Tibial nerve (tissue), 4 donors: Measurements from ENCODE around the gene BCAS3. TPM values are rescaled to one million over a fixed set of nuclear protein-coding genes. Genes with fewer than 3 reads are reported as not detected.
"Not testable (repeated sequence)": the region's sequence is repeated elsewhere in the genome, so short reads cannot be mapped to it uniquely, and the experiment has no call there.

ENCODE experiments used
- DNase-seq, 2 donors: peaks; one replicate each; pipeline ENCODE4 v3.0.0-alpha.2; 2019; ENCODE audit warnings: low spot score in 2 of 2
- H3K27ac ChIP-seq, 4 donors: fragments of 200-600 bp; sonication (generic) in 3 of 4; one replicate each; pipeline ENCODE4 v1.5.1; 2017 to 2019; ENCODE audit warnings: mild to moderate bottlenecking in 1 of 4
- H3K27me3 ChIP-seq, 2 donors: fragments of 200-600 bp; sonication (generic) in 1 of 2; one replicate each; pipeline versions ENCODE4 v1.5.1 to v1.6.0; 2017 to 2019
- H3K36me3 ChIP-seq, 3 donors: fragments of 200-600 bp; sonication (generic); one replicate each; pipeline ENCODE4 v1.5.1; 2018 to 2019
- H3K4me1 ChIP-seq, 4 donors: fragments of 200-600 bp; sonication (generic) in 3 of 4; one replicate each; pipeline ENCODE4 v1.5.1; 2017 to 2019
- H3K4me3 ChIP-seq, 4 donors: fragments of 200-600 bp; sonication (generic) in 3 of 4; one replicate each; pipeline ENCODE4 v1.5.1; 2017 to 2019; ENCODE audit warnings: mild to moderate bottlenecking in 1 of 4, moderate library complexity in 1 of 4
- H3K9me3 ChIP-seq, 4 donors: fragments of 200-600 bp; sonication (generic) in 3 of 4; one replicate each; pipeline ENCODE4 v1.5.1; 2017 to 2019
- EP300 ChIP-seq, 2 donors: sonication (generic); formaldehyde crosslinking; IDR thresholded peaks; one replicate each; pipeline ENCODE4 v1.6.1; 2017; ENCODE audit warnings: antibody characterized with exemption in 2 of 2, mild to moderate bottlenecking in 1 of 2
- POLR2A ChIP-seq, 2 donors: fragments of 450-650 bp; IDR thresholded peaks; one replicate each; pipeline ENCODE4 v1.6.1; 2017; ENCODE audit warnings: antibody characterized with exemption in 2 of 2, mild to moderate bottlenecking in 2 of 2, moderate library complexity in 2 of 2
- WGBS, 2 donors: methylation state at CpG; one replicate each; pipeline ENCODE4 v1.1.5; 2018; 5-methylcytosine and 5-hydroxymethylcytosine counted together
- total RNA-seq, 4 donors: library from RNA; depleted of rRNA; stranded (reverse); fragments of >200 nt; gene quantifications; one replicate each; pipeline ENCODE4 v1.1.0, GENCODE V29; 2016
- TF ChIP-seq, protein P1 (sequence below), 5 experiments: fragments of 200-600 bp in 3 of 5; fragments of 450-650 bp in 2 of 5; sonication (generic) in 3 of 5; IDR thresholded peaks; one replicate each; pipeline ENCODE4 v1.5.1; 2016 to 2019; ENCODE audit warnings: antibody characterized with exemption in 5 of 5, mild to moderate bottlenecking in 3 of 5, moderate library complexity in 2 of 5

BCAS3 gene
- total RNA-seq, 4 donors from 2014 or later, result 26.4 to 48.1 (median 44.8) TPM

- no peak overlapping the region for H3K4me3 ChIP-seq
- H3K36me3 ChIP-seq, result no peaks in the 10 kb centered on the region
- TF ChIP-seq POLR2A (IDR thresholded peaks at IDR 0.05) (no peak), EP300 (IDR thresholded peaks at IDR 0.05) (no peak)
- TF ChIP-seq, protein P1, sequence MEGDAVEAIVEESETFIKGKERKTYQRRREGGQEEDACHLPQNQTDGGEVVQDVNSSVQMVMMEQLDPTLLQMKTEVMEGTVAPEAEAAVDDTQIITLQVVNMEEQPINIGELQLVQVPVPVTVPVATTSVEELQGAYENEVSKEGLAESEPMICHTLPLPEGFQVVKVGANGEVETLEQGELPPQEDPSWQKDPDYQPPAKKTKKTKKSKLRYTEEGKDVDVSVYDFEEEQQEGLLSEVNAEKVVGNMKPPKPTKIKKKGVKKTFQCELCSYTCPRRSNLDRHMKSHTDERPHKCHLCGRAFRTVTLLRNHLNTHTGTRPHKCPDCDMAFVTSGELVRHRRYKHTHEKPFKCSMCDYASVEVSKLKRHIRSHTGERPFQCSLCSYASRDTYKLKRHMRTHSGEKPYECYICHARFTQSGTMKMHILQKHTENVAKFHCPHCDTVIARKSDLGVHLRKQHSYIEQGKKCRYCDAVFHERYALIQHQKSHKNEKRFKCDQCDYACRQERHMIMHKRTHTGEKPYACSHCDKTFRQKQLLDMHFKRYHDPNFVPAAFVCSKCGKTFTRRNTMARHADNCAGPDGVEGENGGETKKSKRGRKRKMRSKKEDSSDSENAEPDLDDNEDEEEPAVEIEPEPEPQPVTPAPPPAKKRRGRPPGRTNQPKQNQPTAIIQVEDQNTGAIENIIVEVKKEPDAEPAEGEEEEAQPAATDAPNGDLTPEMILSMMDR (IDR thresholded peaks at IDR 0.05), result no peak
- no peak overlapping the region for H3K27ac ChIP-seq
- DNase-seq, result no peak
- H3K27me3 ChIP-seq, result no peaks in the 10 kb centered on the region
- H3K4me1 ChIP-seq, result no peaks in the 10 kb centered on the region
- peaks cover 0 to 28% (median 3%) of the 10 kb centered on the region in 4 donors for H3K9me3 ChIP-seq
Observed at GRCh38 chr17:60970741-60971140, 293.1 kb downstream of the BCAS3 start.

- peak in 1 of 2 donors; percentile 9 for DNase-seq
- Histone ChIP-seq H3K27me3 (no peaks in the 10 kb centered on the region), H3K36me3 (peaks cover 0 to under 1% (median 0%) of the 10 kb centered on the region in 3 donors), H3K9me3 (peaks cover 0 to 23% (median 3%) of the 10 kb centered on the region in 4 donors), H3K4me3 (no peak overlapping the region), H3K27ac (no peak overlapping the region), H3K4me1 (no peaks in the 10 kb centered on the region)
- TF ChIP-seq POLR2A (IDR thresholded peaks at IDR 0.05) (no peak), EP300 (IDR thresholded peaks at IDR 0.05) (no peak)
- TF ChIP-seq, protein P1 (IDR thresholded peaks at IDR 0.05), result peak; percentile 30 to 63 (median 47)
- WGBS, 2 donors, result 51 to 58% methylated on average over 6 of the region's 6 CpGs
Observed at GRCh38 chr17:60971515-60972369, 294.1 kb downstream of the BCAS3 start.

DNA sequence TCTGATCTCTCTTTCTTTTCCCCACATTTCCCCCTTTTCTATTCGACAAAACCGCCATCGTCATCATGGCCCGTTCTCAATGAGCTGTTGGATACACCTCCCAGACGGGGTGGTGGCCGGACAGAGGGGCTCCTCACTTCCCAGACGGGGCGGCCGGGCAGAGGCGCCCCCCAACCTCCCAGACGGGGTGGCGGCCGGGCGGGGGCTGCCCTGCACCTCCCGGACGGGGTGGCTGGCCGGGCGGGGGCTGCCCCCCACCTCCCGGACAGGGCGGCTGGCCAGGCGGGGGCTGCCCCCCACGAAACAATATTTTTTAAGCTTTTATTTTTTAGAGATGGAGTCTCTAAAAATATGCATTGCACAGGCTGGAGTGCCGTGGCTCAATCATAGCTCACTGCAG, 299.2 kb downstream of the BCAS3 start:
- H3K4me1 ChIP-seq, H3K4me3 ChIP-seq, H3K27me3 ChIP-seq, H3K27ac ChIP-seq, H3K9me3 ChIP-seq, DNase-seq, H3K36me3 ChIP-seq: not testable (repeated sequence)
- WGBS, 2 donors, result 95 to 97% methylated on average over 11 to 23 of the region's 23 CpGs

DNA sequence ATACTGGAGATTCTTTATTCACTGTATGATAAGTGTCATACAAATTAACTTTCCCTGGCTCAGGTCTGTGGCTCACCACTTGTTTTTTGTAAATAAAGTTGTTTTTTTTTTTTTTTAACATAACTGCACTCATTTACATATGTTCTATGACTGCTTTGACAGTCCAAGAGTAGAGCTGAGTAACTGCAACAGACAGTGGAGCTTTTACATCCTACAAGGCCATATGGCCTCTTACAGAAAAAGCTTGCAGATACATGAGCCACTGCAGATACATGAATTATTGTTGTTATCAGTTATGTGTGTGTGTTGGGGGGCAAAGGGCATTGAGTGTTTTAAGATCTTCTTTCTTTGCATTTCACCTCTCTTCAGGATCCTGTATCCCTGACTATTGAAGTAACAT, 311.7 kb downstream of the BCAS3 start:
- no peak for TF ChIP-seq EP300 (IDR thresholded peaks at IDR 0.05)
- TF ChIP-seq, protein P1 (IDR thresholded peaks at IDR 0.05), result no peak
- TF ChIP-seq POLR2A (IDR thresholded peaks at IDR 0.05), result no peak
- Histone ChIP-seq H3K4me3 (no peak overlapping the region), H3K9me3 (peaks cover 0 to 6% (median 0%) of the 10 kb centered on the region in 4 donors), H3K36me3 (peaks cover 0 to 4% (median 0%) of the 10 kb centered on the region in 3 donors), H3K4me1 (no peaks in the 10 kb centered on the region), H3K27me3 (no peaks in the 10 kb centered on the region), H3K27ac (no peak overlapping the region)
- DNase-seq, result no peak

- TF ChIP-seq POLR2A (IDR thresholded peaks at IDR 0.05) (no peak), EP300 (IDR thresholded peaks at IDR 0.05) (no peak)
- TF ChIP-seq, protein P1 (IDR thresholded peaks at IDR 0.05), result no peak
- 95 to 98% methylated on average over 9 of the region's 9 CpGs for WGBS, 2 donors
- no peak overlapping the region for H3K4me3 ChIP-seq
- no peaks in the 10 kb centered on the region for H3K4me1 ChIP-seq
- H3K27ac ChIP-seq, result no peak overlapping the region
- H3K9me3 ChIP-seq, result peaks cover 0 to 6% (median 0%) of the 10 kb centered on the region in 4 donors
- DNase-seq, result no peak
- no peaks in the 10 kb centered on the region for H3K27me3 ChIP-seq
- peaks cover 0 to 4% (median 0%) of the 10 kb centered on the region in 3 donors for H3K36me3 ChIP-seq
Observed at GRCh38 chr17:60989846-60990245, 312.2 kb downstream of the BCAS3 start.
